ENCODE measurements around the gene KBTBD12.
"Not testable (repeated sequence)": the region's sequence is repeated elsewhere in the genome, so short reads cannot be mapped to it uniquely, and the experiment has no call there.

Gene KBTBD12

DNA sequence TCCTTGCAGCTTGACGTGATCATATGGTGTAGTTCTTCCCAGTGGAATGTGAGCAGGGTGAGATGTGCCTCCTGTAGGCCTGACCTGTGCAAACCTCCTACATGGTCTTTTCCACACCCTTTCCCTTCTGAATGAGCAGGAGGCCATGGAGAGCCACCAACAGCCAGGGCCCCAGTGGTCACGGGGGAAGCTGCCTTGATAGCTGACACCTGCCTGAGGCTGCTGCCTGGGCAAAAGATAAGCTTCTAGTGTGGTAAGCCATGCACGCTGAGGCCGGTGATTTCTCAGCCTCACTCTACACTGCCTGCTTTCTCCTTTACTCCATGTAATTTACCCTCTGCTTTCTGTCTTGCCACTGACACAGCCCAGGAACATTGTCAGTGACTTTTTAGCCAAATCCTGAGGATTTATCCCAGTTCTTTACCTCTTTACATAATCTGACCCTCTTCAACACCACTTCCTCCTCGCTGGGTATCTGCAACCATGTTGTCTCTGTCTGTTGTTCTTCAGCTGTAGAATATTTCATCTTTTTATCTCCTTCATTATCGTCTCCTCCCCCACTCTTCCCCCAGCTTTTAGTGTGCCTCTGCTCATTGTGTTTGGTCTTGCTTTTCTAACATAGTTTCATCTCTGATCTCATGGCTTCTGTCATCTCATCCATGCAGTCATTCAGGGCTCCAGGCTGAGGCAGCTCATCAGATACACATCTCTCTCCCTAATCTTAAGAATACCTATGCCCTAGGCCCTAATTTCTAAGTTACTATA is 11.2 kb upstream of the KBTBD12 start:
- DNase-seq (ENCODE audit: low read depth in 2 of 2), result no peak

- no peak for DNase-seq (ENCODE audit: low read depth in 2 of 2)
Observed at GRCh38 chr3:127905556-127905955, 9.5 kb upstream of the KBTBD12 start.

- DNase-seq (ENCODE audit: low read depth in 2 of 2), result not testable (repeated sequence)
Observed at GRCh38 chr3:127906653-127907052, 8.4 kb upstream of the KBTBD12 start.

- no peak for DNase-seq (ENCODE audit: low read depth in 2 of 2)
Observed at GRCh38 chr3:127908202-127908601, 6.8 kb upstream of the KBTBD12 start.

GRCh38 chr3:127908951-127909350 is 6.1 kb upstream of the KBTBD12 start:
- DNase-seq (ENCODE audit: low read depth in 2 of 2), result no peak

DNA sequence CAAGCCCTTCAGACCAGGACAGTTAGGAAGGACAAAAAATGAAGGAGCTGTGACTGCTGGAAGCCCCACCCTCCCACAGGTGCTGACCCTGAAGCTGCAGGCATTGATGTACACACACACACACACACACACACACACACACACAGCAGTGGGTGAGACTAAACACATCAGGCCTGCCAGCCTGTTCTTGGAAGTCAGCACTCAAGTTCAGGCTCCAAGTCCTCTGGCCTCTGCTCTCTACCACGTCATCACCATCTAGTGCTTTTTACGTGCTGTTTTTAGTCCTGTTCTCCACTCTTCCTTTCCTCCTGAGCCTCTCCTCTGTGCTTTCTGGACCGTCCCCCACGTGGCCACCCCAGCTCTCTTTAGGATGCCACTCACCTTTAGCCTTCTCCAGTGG is 5.4 kb upstream of the KBTBD12 start:
- DNase-seq (ENCODE audit: low read depth in 2 of 2), result no peak

DNA sequence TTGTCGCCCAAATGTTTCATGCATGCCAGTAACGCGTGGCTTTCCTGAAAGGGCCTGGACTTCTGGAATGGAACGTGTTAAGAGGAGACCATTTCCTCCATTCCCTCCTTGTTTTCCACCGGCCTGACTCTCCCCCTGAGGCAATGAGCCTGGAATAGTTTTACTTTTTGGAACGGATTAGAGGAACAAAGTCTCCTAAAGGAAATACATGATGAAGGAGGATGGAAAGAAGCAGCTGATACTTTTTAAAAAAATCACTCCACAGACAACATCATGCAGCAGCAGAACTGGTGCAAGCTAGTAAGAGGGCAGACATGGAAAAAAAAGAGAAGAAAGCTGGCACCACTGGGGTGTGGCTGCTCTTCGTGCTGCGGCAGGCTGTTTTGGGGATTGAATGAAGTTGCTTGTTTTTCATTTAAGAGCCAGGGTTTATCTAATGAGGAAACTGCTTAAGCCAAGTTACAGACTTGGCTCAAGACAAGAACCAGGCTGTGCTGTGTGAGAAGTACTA is 3.6 kb upstream of the KBTBD12 start:
- DNase-seq (ENCODE audit: low read depth in 2 of 2), result no peak

GRCh38 chr3:127913841-127914240 is 1.2 kb upstream of the KBTBD12 start:
- not testable (repeated sequence) for DNase-seq (ENCODE audit: low read depth in 2 of 2)

DNA sequence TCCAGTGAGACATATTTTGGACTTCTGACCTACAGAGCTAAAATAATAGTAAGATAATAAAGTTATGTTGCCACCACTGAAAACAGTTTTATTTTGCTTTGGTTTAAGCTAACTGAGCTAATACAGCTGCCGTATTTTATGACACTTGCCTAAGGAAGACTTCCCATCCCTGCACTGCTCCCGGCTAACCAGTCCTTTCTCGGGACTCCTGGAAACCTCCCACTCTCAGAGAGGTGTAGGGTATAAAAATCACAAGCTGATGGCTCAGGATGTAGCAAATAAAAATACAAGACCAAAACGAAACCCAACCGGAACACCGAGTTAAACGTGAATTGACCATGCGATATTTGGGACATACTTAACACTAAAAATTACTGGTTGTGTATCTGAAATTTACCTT is 448 bp upstream of the KBTBD12 start:
- no peak for DNase-seq (ENCODE audit: low read depth in 2 of 2)

- DNase-seq (ENCODE audit: low read depth in 2 of 2), result no peak
Observed at GRCh38 chr3:127915937-127916493, 983 bp downstream of the KBTBD12 start.

DNA sequence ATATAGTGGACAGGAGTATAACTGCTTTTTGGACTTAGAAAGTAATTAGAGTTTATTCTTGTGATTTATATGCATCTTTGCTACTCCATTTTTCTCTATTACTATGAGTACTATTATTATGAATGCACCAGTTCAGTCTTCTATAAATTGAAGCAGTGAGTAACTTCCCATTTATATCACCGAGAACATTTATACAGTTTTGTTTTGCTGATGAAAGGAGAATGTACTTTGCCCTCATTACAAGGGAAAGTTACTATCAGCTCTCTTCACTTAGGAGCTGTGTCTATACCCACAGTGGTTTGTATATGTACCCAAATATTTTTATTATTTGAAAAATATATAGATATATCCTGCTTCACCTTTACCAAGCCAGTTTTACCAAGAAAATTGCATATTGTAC is 5.7 kb downstream of the KBTBD12 start:
- no peak for DNase-seq (ENCODE audit: low read depth in 2 of 2)

DNA sequence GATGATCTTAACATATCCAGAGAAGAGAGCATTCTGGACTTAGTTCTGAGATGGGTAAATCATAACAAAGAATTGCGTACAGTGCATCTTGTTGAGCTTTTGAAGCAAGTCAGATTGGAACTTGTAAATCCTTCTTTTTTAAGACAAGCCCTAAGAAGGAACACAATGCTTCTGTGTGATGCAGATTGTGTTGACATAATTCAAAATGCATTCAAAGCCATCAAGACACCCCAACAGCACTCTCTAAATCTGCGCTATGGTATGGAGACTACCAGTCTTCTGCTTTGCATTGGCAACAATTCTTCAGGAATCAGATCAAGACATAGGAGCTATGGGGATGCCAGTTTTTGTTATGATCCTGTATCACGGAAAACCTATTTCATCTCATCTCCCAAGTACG is 8.6 kb downstream of the KBTBD12 start:
- no peak for DNase-seq (ENCODE audit: low read depth in 2 of 2)

DNA sequence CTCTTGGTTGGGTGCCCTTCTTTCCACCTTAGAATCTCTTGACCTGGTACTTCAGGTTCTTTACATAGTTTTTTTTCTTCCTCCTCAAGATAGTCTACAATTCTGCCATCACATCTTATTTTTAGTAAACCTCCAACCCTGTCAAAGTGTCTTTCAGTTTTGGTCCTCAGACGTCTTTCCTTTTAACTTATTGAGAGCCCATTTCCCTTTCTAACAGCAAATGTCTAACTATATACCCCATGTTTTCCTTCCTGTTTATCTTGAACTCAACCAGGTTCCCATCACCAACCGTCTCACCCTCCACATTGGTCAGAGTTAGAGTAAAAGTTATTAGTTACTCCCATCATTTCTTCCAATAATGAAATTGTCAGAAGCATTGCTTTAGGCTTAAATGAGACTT is 10.4 kb downstream of the KBTBD12 start:
- no peak for DNase-seq (ENCODE audit: low read depth in 2 of 2)

DNA sequence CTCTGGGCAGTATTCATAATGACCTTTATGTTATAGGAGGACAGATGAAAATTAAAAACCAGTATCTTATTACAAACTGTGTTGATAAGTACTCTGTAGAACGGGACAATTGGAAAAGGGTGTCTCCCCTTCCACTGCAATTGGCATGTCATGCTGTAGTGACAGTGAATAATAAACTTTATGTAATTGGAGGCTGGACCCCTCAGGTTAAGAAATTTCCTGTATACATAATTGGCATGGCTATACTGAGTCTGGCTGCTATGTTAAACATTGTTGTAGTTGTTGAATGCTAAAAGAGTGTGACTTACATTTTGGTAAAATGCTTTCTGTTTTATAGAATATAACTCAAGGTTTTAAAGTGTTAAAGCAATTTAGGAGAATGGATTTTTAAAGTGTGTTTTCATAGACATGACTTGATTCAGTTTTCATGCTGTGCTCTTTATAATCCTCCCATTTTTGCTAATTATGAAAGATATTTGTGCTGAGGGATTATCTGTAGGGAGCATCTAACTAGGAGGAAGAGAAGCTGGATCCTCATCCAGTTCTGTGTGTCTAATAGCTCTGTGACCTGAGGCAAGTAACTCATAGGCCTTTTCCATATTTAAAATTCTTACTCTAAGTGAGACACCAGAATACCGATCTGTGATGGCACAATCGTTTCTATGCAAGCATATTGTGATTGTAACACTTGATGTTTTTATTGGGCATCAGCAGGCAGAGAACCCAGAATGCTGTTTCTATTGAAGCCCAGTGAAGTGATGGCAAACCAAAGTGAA is 13.0 kb downstream of the KBTBD12 start:
- no peak for DNase-seq (ENCODE audit: low read depth in 2 of 2)

- no peak for DNase-seq (ENCODE audit: low read depth in 2 of 2)
Observed at GRCh38 chr3:127929818-127930413, 14.9 kb downstream of the KBTBD12 start.

- no peak for DNase-seq (ENCODE audit: low read depth in 2 of 2)
Observed at GRCh38 chr3:127933396-127933795, 18.4 kb downstream of the KBTBD12 start.

GRCh38 chr3:127938800-127939199 is 23.8 kb downstream of the KBTBD12 start:
- DNase-seq (ENCODE audit: low read depth in 2 of 2), result no peak

DNA sequence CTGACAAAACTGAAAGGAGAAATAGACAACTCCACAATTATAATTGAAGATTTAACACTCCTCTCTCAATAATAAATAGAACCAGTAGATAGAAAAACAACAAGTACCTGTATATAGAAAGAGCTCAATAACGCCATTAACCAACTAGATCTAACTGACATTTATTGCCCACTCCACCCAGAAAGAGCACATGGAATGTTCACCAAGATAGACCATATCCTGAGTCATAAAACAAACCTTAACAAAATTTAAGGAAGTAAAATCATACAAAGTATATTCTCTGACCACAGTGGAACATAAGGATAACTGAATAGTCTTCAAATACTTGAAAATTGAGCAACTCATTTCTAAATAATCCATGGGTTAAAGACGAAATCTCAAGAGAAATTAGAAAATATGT is 25.1 kb downstream of the KBTBD12 start:
- DNase-seq (ENCODE audit: low read depth in 2 of 2), result no peak

GRCh38 chr3:127942613-127943012 is 27.6 kb downstream of the KBTBD12 start:
- no peak for DNase-seq (ENCODE audit: low read depth in 2 of 2)

DNA sequence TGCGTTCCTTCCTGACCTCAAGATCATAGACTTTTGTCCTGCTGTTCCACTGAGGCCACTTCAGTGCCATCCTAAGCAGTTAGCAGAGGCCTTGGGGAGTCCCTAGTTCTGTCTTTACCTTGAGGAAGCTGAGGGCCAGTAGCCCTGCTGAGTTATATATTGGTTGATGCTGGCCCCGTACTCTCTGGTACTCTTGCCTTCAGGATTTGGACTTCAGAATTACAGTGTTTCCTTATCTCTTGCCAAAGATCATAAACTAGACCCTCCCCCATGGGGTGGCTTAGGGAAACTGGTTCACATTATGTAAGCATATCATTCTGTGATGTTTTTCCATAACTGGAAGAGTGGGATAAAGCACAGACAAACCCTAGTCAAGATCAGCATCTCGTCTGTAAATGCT is 33.2 kb downstream of the KBTBD12 start:
- no peak for DNase-seq (ENCODE audit: low read depth in 2 of 2)

DNA sequence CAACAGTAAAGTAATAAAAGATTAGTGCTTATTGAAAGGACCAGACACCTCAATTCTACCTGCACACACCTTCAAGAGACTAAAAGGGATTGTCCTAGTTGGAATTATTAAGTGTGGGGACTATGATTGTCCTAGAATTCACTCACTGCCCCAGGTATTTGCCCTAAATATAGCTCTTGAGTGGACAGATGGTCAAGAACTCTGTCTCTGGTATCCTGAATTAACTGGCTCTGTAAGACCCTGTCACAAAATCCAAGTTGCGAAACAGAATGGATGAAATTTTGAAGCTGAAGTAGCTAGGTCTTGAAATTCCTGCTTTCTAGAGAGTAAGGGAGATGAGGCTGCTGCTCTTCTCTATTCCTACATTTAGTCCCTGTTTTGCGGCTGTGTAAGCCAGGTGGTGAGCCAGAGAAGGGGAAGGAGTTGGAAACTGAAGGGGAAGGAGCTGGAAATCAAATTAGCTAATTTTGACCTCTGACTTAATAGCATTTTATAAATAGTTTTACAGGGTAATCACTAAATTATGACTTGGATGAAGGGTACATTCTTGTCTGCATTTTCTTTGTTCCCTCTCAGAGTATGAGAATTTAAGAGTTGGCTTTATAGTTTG is 34.5 kb downstream of the KBTBD12 start:
- no peak for DNase-seq (ENCODE audit: low read depth in 2 of 2)

DNA sequence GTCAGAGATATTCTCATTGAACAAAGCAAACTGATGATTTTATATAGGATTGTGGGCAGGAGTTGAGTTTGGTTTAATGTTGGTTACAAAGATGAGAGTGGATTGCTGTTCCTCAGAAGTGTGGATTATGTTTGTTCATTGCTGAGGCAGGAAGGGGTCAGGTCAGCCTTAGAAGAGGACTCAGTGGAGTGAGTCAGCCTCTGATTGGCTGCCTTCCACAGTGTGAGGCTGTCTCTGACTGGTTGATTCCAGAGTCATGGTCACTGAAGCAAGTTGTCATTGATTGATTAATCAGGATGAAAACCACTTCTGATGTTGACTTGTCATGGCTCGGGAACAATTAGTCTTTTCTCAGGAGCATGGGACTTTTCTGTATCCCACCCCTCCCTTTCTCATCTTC is 36.2 kb downstream of the KBTBD12 start:
- no peak for DNase-seq (ENCODE audit: low read depth in 2 of 2)
